ENCODE measurements around the gene FCHSD2.

DNA sequence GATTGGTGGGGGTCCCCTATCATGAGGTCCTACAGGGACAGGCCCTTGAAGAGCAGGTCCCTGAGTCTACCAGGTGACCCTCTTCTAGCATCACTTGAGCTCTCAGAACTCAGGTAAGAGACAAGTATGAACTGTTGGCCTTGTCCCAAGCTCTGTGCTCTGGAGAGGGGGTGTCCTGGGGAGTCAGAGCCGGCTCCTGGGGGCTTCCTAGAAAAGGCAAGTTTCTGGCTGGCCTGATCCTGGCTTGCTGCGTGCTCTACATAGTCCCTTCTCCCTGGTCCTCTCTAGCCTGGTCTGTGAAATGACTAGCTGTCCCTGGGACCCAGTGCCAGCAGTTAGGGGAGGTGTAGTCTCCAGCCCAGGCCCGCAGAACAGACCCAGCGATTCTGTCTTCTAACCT lies 316.5 kb downstream of the FCHSD2 start:
- TF ChIP-seq, protein P1, sequence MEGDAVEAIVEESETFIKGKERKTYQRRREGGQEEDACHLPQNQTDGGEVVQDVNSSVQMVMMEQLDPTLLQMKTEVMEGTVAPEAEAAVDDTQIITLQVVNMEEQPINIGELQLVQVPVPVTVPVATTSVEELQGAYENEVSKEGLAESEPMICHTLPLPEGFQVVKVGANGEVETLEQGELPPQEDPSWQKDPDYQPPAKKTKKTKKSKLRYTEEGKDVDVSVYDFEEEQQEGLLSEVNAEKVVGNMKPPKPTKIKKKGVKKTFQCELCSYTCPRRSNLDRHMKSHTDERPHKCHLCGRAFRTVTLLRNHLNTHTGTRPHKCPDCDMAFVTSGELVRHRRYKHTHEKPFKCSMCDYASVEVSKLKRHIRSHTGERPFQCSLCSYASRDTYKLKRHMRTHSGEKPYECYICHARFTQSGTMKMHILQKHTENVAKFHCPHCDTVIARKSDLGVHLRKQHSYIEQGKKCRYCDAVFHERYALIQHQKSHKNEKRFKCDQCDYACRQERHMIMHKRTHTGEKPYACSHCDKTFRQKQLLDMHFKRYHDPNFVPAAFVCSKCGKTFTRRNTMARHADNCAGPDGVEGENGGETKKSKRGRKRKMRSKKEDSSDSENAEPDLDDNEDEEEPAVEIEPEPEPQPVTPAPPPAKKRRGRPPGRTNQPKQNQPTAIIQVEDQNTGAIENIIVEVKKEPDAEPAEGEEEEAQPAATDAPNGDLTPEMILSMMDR (IDR thresholded peaks at IDR 0.05; ENCODE audit: low read depth, low read length) = no peak
- TF ChIP-seq POLR2A (IDR thresholded peaks at IDR 0.05; ENCODE audit: extremely low read depth, insufficient read length) (no peak), MYC (IDR thresholded peaks at IDR 0.05; ENCODE audit: low read depth, low read length) (no peak)
- TF ChIP-seq, protein P2, sequence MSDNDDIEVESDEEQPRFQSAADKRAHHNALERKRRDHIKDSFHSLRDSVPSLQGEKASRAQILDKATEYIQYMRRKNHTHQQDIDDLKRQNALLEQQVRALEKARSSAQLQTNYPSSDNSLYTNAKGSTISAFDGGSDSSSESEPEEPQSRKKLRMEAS (IDR thresholded peaks at IDR 0.05; ENCODE audit: low read depth, low read length) = no peak

Data from NB4 (cell line).